ENCODE measurements around the gene SERPINA5.

DNA sequence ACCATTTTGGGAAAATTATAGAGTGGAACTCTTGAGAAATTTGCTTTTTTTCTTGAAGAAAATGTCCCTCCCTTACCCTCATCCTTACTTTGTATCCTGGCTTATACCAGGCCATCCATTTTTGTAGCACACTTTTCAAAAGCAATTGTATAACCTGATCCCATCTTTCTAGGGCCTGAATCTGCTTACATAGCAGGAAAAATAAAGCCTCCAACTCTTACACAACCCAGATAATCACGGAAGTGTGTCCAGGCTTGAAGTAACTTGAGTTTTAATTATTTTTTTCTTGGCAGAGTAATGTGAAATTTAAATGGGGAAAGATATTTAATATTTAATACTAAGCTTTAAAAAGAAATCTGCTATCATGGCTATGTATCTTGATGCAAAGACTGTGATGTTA is 53.9 kb downstream of the SERPINA5 start:
- TF ChIP-seq OSR1 (CRISPR knock-in tag; IDR thresholded peaks at IDR 0.05), result no peak
- no peak for TF ChIP-seq CREB5 (CRISPR knock-in tag; IDR thresholded peaks at IDR 0.05; ENCODE audit: low read depth)
- no peak for TF ChIP-seq PATZ1 (CRISPR knock-in tag; IDR thresholded peaks at IDR 0.05; ENCODE audit: borderline replicate concordance)
- no peak for TF ChIP-seq ESRRG (CRISPR knock-in tag; IDR thresholded peaks at IDR 0.05)
- no peak for TF ChIP-seq RARB (CRISPR knock-in tag; IDR thresholded peaks at IDR 0.05)
- no peak for TF ChIP-seq CSDC2 (CRISPR knock-in tag; IDR thresholded peaks at IDR 0.05)
- TF ChIP-seq POU6F1 (CRISPR knock-in tag; IDR thresholded peaks at IDR 0.05; ENCODE audit: borderline replicate concordance, low read depth), result no peak
- no peak for TF ChIP-seq ZNF565 (CRISPR knock-in tag; conservative IDR thresholded peaks at IDR 0.05; ENCODE audit: low read depth)
- TF ChIP-seq ARNTL (CRISPR knock-in tag; IDR thresholded peaks at IDR 0.05; ENCODE audit: borderline replicate concordance, low read depth), result no peak
- TF ChIP-seq PPARA (CRISPR knock-in tag; IDR thresholded peaks at IDR 0.05; ENCODE audit: borderline replicate concordance), result no peak
